HCT116 (cell line): Measurements from ENCODE around the gene PLGRKT.

Source experiments
- EZH2 ChIP-seq: fragments of 200-600 bp; sonication (generic); IDR thresholded peaks from 2 replicates; pipeline ENCODE4 v1.6.1; 2017; ENCODE audit warnings: antibody characterized with exemption, mixed run types
- EZH2phosphoT487 ChIP-seq: fragments of 200-600 bp; IDR thresholded peaks from 2 replicates; pipeline ENCODE4 v1.6.1; 2018; ENCODE audit warnings: antibody characterized with exemption, borderline replicate concordance
- POLR2A ChIP-seq: IDR thresholded peaks from 2 replicates; pipeline ENCODE4 v1.7.0; 2011; ENCODE audit warnings: borderline replicate concordance; ENCODE audit not compliant: insufficient read depth, insufficient read length; ENCODE audit errors: extremely low read depth
- POLR2AphosphoS5 ChIP-seq: IDR thresholded peaks from 2 replicates; pipeline ENCODE4 v1.6.1; 2011; ENCODE audit warnings: mild to moderate bottlenecking, low read depth, low read length, moderate library complexity
- RAD21 ChIP-seq: IDR thresholded peaks from 2 replicates; pipeline ENCODE4 v1.6.1; 2012; ENCODE audit warnings: low read depth, mild to moderate bottlenecking
- SP1 ChIP-seq: IDR thresholded peaks from 2 replicates; pipeline ENCODE4 v1.6.1; 2012; ENCODE audit warnings: low read depth
- TF ChIP-seq, protein P1 (sequence below): IDR thresholded peaks from 2 replicates; pipeline ENCODE4 v1.6.1; 2012
- TF ChIP-seq, protein P2 (sequence below), 3 experiments: fragments of 200-600 bp in 1 of 3; sonication (generic) in 1 of 3; IDR thresholded peaks in 2 of 3; conservative IDR thresholded peaks in 1 of 3; 2 replicates each; pipeline ENCODE4 v1.5.1; 2012 to 2017; ENCODE audit warnings: low read depth in 2 of 3, low read length in 2 of 3, antibody characterized with exemption in 1 of 3, borderline replicate concordance in 1 of 3, control low read depth in 1 of 3, mild to moderate bottlenecking in 1 of 3, mixed read lengths in 1 of 3, mixed run types in 1 of 3, moderate library complexity in 1 of 3; ENCODE audit not compliant: insufficient read depth in 1 of 3
- TF ChIP-seq, protein P3 (sequence below): IDR thresholded peaks from 2 replicates; pipeline ENCODE4 v1.6.1; 2012; ENCODE audit warnings: low read depth

DNA sequence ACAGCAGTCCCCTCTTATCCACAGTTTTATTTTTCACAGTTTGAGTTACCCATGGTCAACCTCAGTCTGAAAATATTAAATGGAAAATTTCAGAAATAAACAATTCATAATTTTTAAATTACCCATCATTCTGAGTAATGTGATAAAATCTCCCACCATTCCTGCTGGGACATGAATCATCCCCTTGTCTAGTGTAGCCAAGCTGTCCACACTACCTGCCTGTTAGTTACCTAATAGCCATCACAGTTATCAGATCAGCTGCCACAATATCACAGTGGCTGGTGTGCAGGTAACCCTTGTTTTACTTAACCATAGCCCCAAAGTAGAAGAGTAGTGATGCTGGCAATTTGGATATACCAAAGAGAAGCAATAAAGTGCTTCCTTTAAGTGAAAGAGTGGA, 10.7 kb downstream of the PLGRKT start:
- TF ChIP-seq, protein P1, sequence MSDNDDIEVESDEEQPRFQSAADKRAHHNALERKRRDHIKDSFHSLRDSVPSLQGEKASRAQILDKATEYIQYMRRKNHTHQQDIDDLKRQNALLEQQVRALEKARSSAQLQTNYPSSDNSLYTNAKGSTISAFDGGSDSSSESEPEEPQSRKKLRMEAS, result no peak
- TF ChIP-seq EZH2 (no peak), POLR2A (no peak), POLR2AphosphoS5 (no peak), EZH2phosphoT487 (no peak), RAD21 (no peak), SP1 (no peak)
- TF ChIP-seq, protein P2, sequence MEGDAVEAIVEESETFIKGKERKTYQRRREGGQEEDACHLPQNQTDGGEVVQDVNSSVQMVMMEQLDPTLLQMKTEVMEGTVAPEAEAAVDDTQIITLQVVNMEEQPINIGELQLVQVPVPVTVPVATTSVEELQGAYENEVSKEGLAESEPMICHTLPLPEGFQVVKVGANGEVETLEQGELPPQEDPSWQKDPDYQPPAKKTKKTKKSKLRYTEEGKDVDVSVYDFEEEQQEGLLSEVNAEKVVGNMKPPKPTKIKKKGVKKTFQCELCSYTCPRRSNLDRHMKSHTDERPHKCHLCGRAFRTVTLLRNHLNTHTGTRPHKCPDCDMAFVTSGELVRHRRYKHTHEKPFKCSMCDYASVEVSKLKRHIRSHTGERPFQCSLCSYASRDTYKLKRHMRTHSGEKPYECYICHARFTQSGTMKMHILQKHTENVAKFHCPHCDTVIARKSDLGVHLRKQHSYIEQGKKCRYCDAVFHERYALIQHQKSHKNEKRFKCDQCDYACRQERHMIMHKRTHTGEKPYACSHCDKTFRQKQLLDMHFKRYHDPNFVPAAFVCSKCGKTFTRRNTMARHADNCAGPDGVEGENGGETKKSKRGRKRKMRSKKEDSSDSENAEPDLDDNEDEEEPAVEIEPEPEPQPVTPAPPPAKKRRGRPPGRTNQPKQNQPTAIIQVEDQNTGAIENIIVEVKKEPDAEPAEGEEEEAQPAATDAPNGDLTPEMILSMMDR (IDR thresholded peaks at IDR 0.05 in 2 of 3, conservative IDR thresholded peaks at IDR 0.05 in 1 of 3; ENCODE audit: borderline replicate concordance in 1 of 3, insufficient read depth in 1 of 3, low read depth in 2 of 3, low read length in 2 of 3), result no peak
- TF ChIP-seq, protein P3, sequence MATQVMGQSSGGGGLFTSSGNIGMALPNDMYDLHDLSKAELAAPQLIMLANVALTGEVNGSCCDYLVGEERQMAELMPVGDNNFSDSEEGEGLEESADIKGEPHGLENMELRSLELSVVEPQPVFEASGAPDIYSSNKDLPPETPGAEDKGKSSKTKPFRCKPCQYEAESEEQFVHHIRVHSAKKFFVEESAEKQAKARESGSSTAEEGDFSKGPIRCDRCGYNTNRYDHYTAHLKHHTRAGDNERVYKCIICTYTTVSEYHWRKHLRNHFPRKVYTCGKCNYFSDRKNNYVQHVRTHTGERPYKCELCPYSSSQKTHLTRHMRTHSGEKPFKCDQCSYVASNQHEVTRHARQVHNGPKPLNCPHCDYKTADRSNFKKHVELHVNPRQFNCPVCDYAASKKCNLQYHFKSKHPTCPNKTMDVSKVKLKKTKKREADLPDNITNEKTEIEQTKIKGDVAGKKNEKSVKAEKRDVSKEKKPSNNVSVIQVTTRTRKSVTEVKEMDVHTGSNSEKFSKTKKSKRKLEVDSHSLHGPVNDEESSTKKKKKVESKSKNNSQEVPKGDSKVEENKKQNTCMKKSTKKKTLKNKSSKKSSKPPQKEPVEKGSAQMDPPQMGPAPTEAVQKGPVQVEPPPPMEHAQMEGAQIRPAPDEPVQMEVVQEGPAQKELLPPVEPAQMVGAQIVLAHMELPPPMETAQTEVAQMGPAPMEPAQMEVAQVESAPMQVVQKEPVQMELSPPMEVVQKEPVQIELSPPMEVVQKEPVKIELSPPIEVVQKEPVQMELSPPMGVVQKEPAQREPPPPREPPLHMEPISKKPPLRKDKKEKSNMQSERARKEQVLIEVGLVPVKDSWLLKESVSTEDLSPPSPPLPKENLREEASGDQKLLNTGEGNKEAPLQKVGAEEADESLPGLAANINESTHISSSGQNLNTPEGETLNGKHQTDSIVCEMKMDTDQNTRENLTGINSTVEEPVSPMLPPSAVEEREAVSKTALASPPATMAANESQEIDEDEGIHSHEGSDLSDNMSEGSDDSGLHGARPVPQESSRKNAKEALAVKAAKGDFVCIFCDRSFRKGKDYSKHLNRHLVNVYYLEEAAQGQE, result no peak
